NB4 (cell line): Measurements from ENCODE around the gene HPS1.

Experiments used
- DNase-seq: peaks from one replicate; pipeline ENCODE4 v3.0.0; 2010; ENCODE audit warnings: low read depth
- H3K4me3 ChIP-seq: one replicate; pipeline ENCODE4 v1.5.1; 2011; ENCODE audit warnings: mild to moderate bottlenecking, low read depth, low read length, moderate library complexity
- CTCF ChIP-seq: IDR thresholded peaks from one replicate; pipeline ENCODE4 v1.5.1; 2012; ENCODE audit warnings: low read depth, low read length
- MYC ChIP-seq: IDR thresholded peaks from 2 replicates; pipeline ENCODE4 v1.6.1; 2011; ENCODE audit warnings: low read depth, low read length
- POLR2A ChIP-seq: IDR thresholded peaks from 2 replicates; pipeline ENCODE4 v1.6.1; 2011; ENCODE audit warnings: mild to moderate bottlenecking; ENCODE audit not compliant: insufficient read length; ENCODE audit errors: extremely low read depth
- TF ChIP-seq, protein P1 (sequence below): IDR thresholded peaks from 2 replicates; pipeline ENCODE4 v1.6.1; 2011; ENCODE audit warnings: low read depth, low read length

Gene HPS1

GRCh38 chr10:98423691-98424120, 23.0 kb downstream of the HPS1 start:
- no peak overlapping the region for H3K4me3 ChIP-seq
- no peak for DNase-seq
- TF ChIP-seq CTCF (no peak), POLR2A (no peak), MYC (no peak)
- TF ChIP-seq, protein P1, sequence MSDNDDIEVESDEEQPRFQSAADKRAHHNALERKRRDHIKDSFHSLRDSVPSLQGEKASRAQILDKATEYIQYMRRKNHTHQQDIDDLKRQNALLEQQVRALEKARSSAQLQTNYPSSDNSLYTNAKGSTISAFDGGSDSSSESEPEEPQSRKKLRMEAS = no peak

GRCh38 chr10:98422182-98422581, 24.6 kb downstream of the HPS1 start:
- DNase-seq = no peak
- no peak for TF ChIP-seq CTCF
- H3K4me3 ChIP-seq = no peak overlapping the region

GRCh38 chr10:98420786-98421185, 25.9 kb downstream of the HPS1 start:
- no peak overlapping the region for H3K4me3 ChIP-seq
- TF ChIP-seq, protein P1 = no peak
- TF ChIP-seq CTCF (no peak), POLR2A (no peak), MYC (no peak)
- DNase-seq = no peak

- H3K4me3 ChIP-seq = no peak overlapping the region
- no peak for DNase-seq
- TF ChIP-seq MYC = no peak
- TF ChIP-seq, protein P1 = no peak
- TF ChIP-seq POLR2A = no peak
- TF ChIP-seq CTCF = no peak
Measured at GRCh38 chr10:98419469-98420261, 27.1 kb downstream of the HPS1 start.

- TF ChIP-seq, protein P1 = no peak
- TF ChIP-seq MYC (no peak), POLR2A (no peak), CTCF (no peak)
- no peak for DNase-seq
- H3K4me3 ChIP-seq = no peak overlapping the region
Measured at GRCh38 chr10:98418665-98419468, 27.9 kb downstream of the HPS1 start.
